GM19035 (cell line): ENCODE measurements around the gene TMEM114.

ENCODE experiments used
- ATAC-seq: cut with Tn5 transposase; IDR thresholded peaks from one replicate; pipeline ENCODE4 v1.9.1; 2021; ENCODE audit not compliant: unreplicated experiment

TMEM114 gene

GRCh38 chr16:8611886-8612600 lies 21.7 kb upstream of the TMEM114 start:
- ATAC-seq, result no peak

- ATAC-seq, result no peak
Measured at GRCh38 chr16:8611122-8611521, 20.8 kb upstream of the TMEM114 start.

- no peak for ATAC-seq
Measured at GRCh38 chr16:8607214-8607613, 16.9 kb upstream of the TMEM114 start.

- ATAC-seq, result no peak
Measured at GRCh38 chr16:8605554-8605953, 15.2 kb upstream of the TMEM114 start.

GRCh38 chr16:8600144-8600775 lies 9.9 kb upstream of the TMEM114 start:
- no peak for ATAC-seq

- ATAC-seq, result no peak
Measured at GRCh38 chr16:8596581-8596980, 6.3 kb upstream of the TMEM114 start.

GRCh38 chr16:8595783-8596182 lies 5.5 kb upstream of the TMEM114 start:
- no peak for ATAC-seq

DNA sequence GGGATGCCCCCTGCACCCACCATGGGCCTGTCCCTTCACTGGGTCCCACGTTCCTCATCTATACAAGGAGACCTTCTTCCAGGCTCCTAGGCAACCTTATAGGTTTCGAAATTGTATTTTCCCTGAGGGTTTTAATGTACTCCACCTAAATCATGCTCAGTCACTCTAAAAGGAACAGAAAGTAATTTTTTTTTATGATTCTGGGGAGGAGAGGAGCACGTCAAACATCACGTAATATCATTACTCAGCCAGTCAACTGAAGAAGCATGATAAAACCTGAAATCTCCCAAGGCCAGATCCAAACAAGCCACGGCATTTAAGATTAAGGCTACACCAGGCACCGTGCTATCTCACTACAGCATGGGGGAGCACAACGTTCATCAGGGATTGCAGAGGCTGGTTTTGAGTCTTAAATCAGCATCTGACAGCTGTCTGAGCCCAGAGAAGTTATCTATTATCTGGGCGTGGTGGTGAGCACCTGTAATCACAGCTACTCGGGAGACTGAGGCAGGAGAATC lies 3.9 kb upstream of the TMEM114 start:
- no peak for ATAC-seq

GRCh38 chr16:8591451-8591850 lies 1.1 kb upstream of the TMEM114 start:
- ATAC-seq, result no peak

GRCh38 chr16:8590811-8591210 lies 500 bp upstream of the TMEM114 start:
- no peak for ATAC-seq

DNA sequence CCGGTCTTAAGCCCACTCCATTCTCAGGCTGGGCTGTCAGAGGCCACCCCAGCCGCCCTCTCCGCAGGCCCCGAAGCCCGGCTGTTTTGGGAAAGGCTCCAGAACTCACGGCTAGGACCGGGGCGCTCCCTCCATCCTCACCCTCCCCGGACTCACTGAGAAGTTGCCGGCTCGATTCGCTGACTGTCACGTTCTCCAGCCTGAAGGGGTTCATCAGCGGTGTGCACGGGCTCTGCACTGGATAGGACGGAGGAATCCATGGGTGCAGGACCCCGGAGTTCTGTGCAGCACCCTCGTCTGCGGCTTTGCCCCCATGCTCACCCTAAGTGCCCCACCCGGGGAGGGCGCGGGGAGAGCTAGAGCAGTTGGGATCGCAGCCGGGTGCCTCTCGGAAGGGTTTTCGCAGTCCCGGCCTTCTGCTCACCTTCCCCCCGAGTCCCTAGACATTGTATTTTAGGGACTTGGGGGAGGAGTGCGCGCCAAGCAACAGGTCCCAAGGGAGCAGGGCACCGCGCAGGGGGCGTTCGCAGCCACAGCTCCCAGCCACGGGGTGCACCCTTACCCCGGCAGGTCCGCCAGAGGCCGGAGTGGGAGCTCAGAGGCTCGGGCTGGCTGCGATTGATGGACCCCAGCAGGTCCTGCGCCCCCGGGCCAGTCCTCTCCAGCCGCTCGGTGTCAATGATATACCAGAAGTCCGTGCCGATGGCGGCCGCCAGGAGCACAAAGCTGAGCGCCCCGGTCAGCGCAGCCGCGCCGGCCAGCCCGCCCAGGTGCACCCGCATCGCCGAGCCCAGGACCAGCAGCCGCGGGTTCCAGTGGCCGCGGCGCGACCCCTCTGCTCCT lies 1.0 kb downstream of the TMEM114 start:
- no peak for ATAC-seq

DNA sequence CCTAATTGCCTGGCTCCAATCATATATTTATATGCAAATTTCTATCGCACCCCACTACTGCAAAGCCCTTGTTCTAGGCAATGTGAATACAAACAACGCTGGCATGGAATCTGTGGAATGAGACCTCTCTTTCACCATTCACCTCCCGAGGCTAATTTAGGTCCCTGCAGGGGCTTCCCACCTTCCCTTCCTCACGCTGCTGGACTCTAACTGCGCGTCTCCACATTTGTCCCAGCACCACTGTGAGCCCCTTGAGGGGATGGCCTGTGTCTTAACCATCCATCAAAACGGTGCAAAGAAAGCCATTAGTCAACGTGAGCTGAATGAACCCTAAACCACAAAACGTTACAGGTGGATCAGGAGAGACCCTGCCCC lies 1.6 kb downstream of the TMEM114 start:
- ATAC-seq, result no peak

DNA sequence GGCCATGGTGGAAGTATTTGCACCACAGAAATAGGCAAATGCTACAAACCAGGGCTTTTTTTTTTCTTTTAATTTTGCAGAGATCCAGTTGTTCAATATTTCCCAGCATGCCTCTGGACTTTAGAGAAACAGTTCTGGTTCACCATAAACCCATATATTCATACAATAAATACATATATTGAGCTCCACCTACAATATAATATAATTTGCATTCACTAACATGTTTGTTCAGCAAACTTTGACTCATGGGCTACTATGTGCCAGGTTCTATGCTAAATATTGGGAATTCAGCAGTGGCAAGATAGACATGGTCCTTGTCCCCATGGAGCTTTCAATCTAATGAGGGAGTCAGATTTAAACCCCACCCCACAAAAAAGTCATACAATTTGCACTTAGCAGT lies 3.2 kb downstream of the TMEM114 start:
- no peak for ATAC-seq

DNA sequence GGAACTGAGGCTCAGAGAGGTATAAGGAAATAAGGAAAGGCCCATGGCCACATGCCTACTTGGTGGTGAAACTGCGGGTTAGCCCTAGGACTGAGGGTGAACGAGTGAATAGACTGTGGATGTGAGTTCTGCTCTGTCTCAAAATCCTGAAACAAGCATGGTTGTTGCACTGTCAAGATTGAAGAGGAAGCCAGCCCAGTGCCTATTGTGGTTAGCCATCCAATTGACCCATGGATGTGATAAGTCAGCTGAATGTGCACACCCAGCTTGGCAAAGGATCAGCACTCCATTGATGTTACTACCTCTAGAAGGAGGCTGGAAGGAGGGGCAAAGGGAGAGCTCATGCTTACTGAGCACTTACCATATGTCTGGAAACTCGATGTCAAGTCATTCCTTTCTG lies 4.5 kb downstream of the TMEM114 start:
- ATAC-seq, result no peak

DNA sequence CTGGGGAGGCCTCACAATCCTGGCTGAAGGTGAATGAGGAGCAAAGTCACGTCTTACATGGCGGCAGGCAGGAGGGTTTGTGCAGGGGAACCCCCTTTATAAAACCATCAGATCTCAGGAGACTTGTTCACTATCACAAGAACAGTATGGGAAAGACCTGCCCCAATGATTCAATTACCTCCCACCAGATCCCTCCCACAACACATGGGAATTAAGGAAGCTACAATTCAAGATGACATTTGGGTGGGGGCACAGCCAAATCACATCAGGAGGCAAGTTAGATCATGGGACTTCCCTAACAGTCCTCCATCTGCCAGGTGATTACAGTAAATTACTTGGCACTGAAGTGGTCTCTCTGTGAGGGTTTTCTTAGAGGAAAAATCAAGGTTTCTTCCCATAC lies 5.3 kb downstream of the TMEM114 start:
- no peak for ATAC-seq

GRCh38 chr16:8583732-8584131 lies 6.6 kb downstream of the TMEM114 start:
- no peak for ATAC-seq

DNA sequence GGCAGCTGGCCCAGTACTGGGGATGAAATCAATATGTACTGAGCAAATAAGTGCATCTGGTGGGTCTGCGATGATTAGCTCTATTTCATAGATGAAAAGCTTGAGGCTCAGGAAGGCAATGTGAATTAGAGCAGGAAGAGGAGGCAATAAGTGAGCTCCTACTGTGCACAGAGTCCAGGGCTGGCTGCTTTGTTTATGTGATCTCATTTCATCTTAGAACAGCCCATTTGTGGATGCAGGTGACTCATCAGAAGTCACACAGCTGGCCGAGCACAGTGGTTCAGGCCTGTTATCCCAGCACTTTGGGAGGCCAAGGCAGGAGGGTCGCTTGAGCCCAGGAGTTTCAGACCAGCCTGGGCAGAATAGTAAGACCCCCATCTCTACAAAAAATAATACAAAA lies 7.1 kb downstream of the TMEM114 start:
- ATAC-seq, result no peak

DNA sequence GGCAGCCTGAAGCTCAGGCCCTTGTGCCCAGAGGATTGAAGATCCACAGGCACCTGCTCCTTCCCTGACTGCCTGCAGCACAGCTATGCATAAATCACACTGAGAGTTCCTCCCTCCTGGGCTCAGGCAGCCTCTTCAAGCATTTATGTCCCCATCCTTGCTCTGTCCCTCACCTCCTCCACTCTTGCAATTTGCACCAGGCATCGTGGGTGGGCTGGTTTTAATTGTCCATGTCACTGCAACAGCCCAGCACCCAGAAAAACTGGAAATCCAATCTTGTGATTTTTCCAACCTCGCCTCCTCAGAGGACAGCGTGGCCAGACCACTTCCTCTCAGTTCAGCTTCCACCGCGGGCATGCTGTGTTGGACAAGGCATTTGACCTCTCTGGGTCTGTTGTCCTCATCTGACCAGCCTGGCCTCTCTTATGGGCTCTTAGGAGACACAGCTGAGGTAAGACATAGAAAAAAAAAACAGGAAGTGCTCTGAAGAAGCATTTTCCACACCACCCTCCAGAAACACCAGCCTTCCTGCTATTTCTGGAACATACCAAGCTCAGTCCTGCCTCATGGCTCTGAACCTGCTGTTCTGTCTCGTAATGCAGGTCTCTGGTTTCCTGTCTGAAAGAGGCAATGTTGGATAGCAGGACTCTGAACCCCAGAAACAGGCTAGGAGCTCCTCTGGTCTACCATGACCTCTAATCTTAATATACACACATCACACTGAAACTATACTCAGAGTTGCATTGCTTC lies 8.3 kb downstream of the TMEM114 start:
- no peak for ATAC-seq

DNA sequence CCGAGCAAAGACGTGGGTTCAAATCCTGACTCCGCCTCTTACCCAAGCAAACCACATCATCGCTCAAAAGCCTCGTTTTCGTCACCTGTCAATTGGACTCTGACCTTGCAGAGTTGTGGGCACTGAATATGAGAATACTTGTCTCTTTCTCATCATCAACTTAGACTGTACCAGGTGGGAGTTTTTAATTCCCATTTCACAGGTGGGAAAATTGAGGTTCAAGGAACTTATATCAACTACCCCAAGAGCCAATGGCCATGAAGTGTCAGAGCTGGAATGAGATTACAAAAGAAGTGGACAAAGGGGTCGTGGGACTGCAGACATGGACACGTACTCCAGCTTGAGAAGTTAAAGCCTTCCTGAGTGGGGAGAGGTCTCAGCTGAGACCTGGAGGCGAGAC lies 10.8 kb downstream of the TMEM114 start:
- no peak for ATAC-seq

DNA sequence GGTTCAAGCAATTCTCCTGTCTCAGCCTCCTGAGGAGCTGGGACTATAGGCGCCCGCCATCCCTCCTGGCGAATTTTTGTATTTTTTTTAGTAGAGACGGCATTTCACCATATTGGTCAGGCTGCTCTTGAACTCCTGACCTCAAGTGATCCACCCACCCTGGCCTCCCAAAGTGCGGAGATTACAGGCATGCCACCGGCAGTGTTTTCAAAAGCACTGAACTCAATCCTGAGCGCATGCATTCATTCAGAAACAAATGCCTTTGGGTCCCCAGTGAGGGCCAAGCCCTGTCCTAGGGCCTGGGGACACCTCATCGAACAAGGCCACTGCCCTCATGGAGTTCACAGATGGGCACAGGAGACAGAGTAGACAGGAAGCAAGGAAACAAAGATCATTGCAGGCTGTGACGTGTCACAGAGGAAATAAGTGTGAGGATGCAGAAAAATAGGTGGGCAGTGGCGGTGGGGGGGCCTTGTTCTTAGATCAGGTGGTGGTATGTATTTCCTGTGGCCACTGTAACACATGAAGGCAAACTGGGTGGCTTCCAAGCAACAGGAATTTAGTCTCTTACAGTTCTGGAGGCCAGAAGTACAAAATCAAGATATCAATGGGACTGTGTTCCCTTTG lies 12.5 kb downstream of the TMEM114 start:
- ATAC-seq, result no peak
